Measurements from ENCODE around the gene LHFPL3.

LHFPL3 gene

DNA sequence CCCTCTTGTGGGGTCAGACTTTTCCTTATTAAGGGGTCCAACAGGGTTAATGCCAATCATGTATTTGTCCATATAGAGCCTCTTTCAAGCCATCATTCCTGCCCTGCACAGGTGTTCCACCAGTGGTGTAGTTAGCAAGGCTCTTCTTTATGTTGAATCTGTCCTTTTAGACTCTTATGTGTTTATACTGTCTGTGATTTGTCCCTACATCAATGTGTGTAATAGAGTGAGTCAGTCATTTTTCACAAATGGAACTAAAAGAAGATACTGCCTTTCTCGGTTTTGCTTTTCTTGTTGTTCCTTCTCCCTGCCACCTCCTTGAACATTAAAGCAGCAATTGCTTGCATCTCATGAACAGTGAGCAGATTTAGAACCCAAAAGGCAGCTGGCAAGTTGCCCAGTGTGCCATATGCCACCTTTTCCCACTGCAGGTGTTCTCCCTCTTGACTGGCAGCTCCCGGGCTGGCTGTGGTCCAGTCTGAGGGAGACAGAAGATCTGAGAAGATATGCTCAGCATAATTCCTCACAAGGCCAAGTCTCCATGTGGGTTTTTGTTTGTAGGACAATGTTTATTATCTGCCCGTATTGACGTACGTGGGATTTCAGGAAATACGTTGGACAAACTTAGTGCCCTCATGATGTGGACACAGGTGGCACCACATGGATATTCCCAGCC lies 154.1 kb downstream of the LHFPL3 start:
- TF ChIP-seq CREB1 (IDR thresholded peaks at IDR 0.05; ENCODE audit: low read depth) (no peak), EP300 (IDR thresholded peaks at IDR 0.05; ENCODE audit: borderline replicate concordance) (no peak), EGR1 (IDR thresholded peaks at IDR 0.05) (no peak), TCF12 (IDR thresholded peaks at IDR 0.05; ENCODE audit: low read depth) (no peak), TEAD4 (IDR thresholded peaks at IDR 0.05) (no peak), TAF1 (IDR thresholded peaks at IDR 0.05; ENCODE audit: low read depth) (no peak), REST (IDR thresholded peaks at IDR 0.05; ENCODE audit: low read depth) (no peak), YY1 (IDR thresholded peaks at IDR 0.05; ENCODE audit: low read depth) (no peak), MAX (IDR thresholded peaks at IDR 0.05) (no peak), FOXM1 (IDR thresholded peaks at IDR 0.05; ENCODE audit: borderline replicate concordance, low read depth) (no peak), RAD21 (IDR thresholded peaks at IDR 0.05; ENCODE audit: low read depth) (no peak), NFIC (IDR thresholded peaks at IDR 0.05) (no peak), ZBTB7A (IDR thresholded peaks at IDR 0.05; ENCODE audit: low read depth) (no peak), CEBPB (IDR thresholded peaks at IDR 0.05) (no peak)
- TF ChIP-seq, protein P1, sequence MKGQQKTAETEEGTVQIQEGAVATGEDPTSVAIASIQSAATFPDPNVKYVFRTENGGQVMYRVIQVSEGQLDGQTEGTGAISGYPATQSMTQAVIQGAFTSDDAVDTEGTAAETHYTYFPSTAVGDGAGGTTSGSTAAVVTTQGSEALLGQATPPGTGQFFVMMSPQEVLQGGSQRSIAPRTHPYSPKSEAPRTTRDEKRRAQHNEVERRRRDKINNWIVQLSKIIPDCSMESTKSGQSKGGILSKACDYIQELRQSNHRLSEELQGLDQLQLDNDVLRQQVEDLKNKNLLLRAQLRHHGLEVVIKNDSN (IDR thresholded peaks at IDR 0.05), result no peak

DNA sequence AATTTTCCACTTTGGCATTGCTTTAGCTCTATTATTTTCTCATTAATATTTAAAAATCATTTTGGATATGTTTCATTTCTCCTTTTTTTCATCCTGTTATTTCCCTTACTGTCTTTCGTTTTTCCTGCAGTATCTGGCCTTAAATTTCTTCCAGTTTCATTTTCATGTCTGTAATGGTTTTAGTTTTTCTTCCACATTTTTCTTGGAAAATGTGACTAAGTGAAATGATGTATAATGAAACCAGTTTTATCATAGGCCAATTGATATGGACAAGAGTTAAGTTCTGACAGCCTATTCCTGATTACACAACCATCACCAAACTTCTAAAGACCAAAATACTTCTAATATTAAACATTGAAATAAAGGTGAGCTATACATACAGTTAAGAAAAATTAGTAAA lies 158.5 kb downstream of the LHFPL3 start:
- no peak for TF ChIP-seq CEBPB (IDR thresholded peaks at IDR 0.05)
- no peak for TF ChIP-seq ZBTB7A (IDR thresholded peaks at IDR 0.05; ENCODE audit: low read depth)
- no peak for TF ChIP-seq RAD21 (IDR thresholded peaks at IDR 0.05; ENCODE audit: low read depth)
- no peak for TF ChIP-seq YY1 (IDR thresholded peaks at IDR 0.05; ENCODE audit: low read depth)
- TF ChIP-seq CREB1 (IDR thresholded peaks at IDR 0.05; ENCODE audit: low read depth), result no peak
- no peak for TF ChIP-seq TCF12 (IDR thresholded peaks at IDR 0.05; ENCODE audit: low read depth)
- TF ChIP-seq, protein P1 (IDR thresholded peaks at IDR 0.05), result no peak
- TF ChIP-seq EP300 (IDR thresholded peaks at IDR 0.05; ENCODE audit: borderline replicate concordance), result no peak

DNA sequence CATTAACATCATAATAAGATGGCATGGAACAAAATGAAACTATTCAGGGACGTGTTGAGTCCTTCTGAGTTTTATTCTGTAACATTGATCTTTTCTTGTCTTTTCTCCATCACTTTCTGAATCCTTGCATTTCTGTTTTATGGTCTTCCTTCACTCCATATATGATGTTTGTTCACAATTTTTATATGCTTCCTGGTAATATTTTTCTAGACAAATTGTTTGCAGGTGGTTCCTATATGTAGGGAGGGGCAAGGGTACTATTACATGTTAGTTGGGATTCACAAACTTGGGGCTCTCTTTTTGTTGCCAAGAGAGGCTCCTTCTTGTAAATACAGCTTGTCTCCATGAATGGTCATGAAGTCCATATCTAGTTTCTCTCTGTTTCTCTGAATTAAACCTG lies 159.2 kb downstream of the LHFPL3 start:
- no peak for TF ChIP-seq TEAD4 (IDR thresholded peaks at IDR 0.05)
- TF ChIP-seq, protein P1 (IDR thresholded peaks at IDR 0.05), result no peak
- TF ChIP-seq EGR1 (IDR thresholded peaks at IDR 0.05), result no peak
- no peak for TF ChIP-seq CEBPB (IDR thresholded peaks at IDR 0.05)
- TF ChIP-seq ZBTB7A (IDR thresholded peaks at IDR 0.05; ENCODE audit: low read depth), result no peak
- no peak for TF ChIP-seq NFIC (IDR thresholded peaks at IDR 0.05)
- TF ChIP-seq MAX (IDR thresholded peaks at IDR 0.05), result no peak

- no peak for TF ChIP-seq CEBPB (IDR thresholded peaks at IDR 0.05)
- TF ChIP-seq TEAD4 (IDR thresholded peaks at IDR 0.05), result no peak
- TF ChIP-seq, protein P1 (IDR thresholded peaks at IDR 0.05), result no peak
- no peak for TF ChIP-seq MAX (IDR thresholded peaks at IDR 0.05)
- no peak for TF ChIP-seq CREB1 (IDR thresholded peaks at IDR 0.05; ENCODE audit: low read depth)
- TF ChIP-seq TCF12 (IDR thresholded peaks at IDR 0.05; ENCODE audit: low read depth), result no peak
- no peak for TF ChIP-seq RAD21 (IDR thresholded peaks at IDR 0.05; ENCODE audit: low read depth)
- no peak for TF ChIP-seq NFIC (IDR thresholded peaks at IDR 0.05)
- no peak for TF ChIP-seq ZBTB7A (IDR thresholded peaks at IDR 0.05; ENCODE audit: low read depth)
- TF ChIP-seq EGR1 (IDR thresholded peaks at IDR 0.05), result no peak
- no peak for TF ChIP-seq TAF1 (IDR thresholded peaks at IDR 0.05; ENCODE audit: low read depth)
- TF ChIP-seq YY1 (IDR thresholded peaks at IDR 0.05; ENCODE audit: low read depth), result no peak
- no peak for TF ChIP-seq REST (IDR thresholded peaks at IDR 0.05; ENCODE audit: low read depth)
- no peak for TF ChIP-seq FOXM1 (IDR thresholded peaks at IDR 0.05; ENCODE audit: borderline replicate concordance, low read depth)
- no peak for TF ChIP-seq EP300 (IDR thresholded peaks at IDR 0.05; ENCODE audit: borderline replicate concordance)
These were observed 169.1 kb downstream of the LHFPL3 start for GRCh38 chr7:104497379-104497967.

Measured in Ishikawa (cell line).